Cerebellar nuclear complex (tissue), 1 donor: ENCODE results near the gene FAM180A.

ENCODE experiments used
- DNase-seq, 2 experiments: peaks; one replicate each; lab custom pipeline; 2025; lab: John Stamatoyannopoulos, UW

FAM180A gene

GRCh38 chr7:135771961-135772638, 23.5 kb upstream of the FAM180A start:
- DNase-seq, result no peak

GRCh38 chr7:135771051-135771450, 22.4 kb upstream of the FAM180A start:
- no peak for DNase-seq

GRCh38 chr7:135770139-135770710, 21.6 kb upstream of the FAM180A start:
- no peak for DNase-seq

- DNase-seq, result no peak
Observed at GRCh38 chr7:135769005-135769802, 20.6 kb upstream of the FAM180A start.

GRCh38 chr7:135768467-135768866, 19.9 kb upstream of the FAM180A start:
- no peak for DNase-seq

GRCh38 chr7:135768064-135768463, 19.5 kb upstream of the FAM180A start:
- no peak for DNase-seq

- no peak for DNase-seq
Observed at GRCh38 chr7:135763261-135763660, 14.6 kb upstream of the FAM180A start.

- DNase-seq, result no peak
Observed at GRCh38 chr7:135761751-135762488, 13.3 kb upstream of the FAM180A start.

- no peak for DNase-seq
Observed at GRCh38 chr7:135759532-135759931, 10.9 kb upstream of the FAM180A start.

- no peak for DNase-seq
Observed at GRCh38 chr7:135758531-135758932, 9.9 kb upstream of the FAM180A start.

- DNase-seq, result no peak
Observed at GRCh38 chr7:135757719-135758411, 9.3 kb upstream of the FAM180A start.

- DNase-seq, result no peak
Observed at GRCh38 chr7:135756191-135756590, 7.6 kb upstream of the FAM180A start.

GRCh38 chr7:135755351-135755753, 6.7 kb upstream of the FAM180A start:
- DNase-seq, result no peak

GRCh38 chr7:135753616-135754413, 5.2 kb upstream of the FAM180A start:
- no peak for DNase-seq

GRCh38 chr7:135747366-135747765, 1.2 kb downstream of the FAM180A start:
- no peak for DNase-seq

GRCh38 chr7:135745703-135746312, 2.8 kb downstream of the FAM180A start:
- DNase-seq, result no peak

- no peak for DNase-seq
Observed at GRCh38 chr7:135744938-135745702, 3.5 kb downstream of the FAM180A start.

GRCh38 chr7:135743907-135744731, 4.5 kb downstream of the FAM180A start:
- no peak for DNase-seq

- no peak for DNase-seq
Observed at GRCh38 chr7:135742371-135742770, 6.2 kb downstream of the FAM180A start.
